Stimulated activated CD8-positive, alpha-beta memory T cell treated with anti-CD3 and anti-CD28 coated beads, Interleukin-4, amount 100 ng/mL, for 24 hours (primary cell): ENCODE measurements around the gene ST3GAL4.

Experiments
- DNase-seq: peaks from one replicate; pipeline ENCODE4 v3.0.0-alpha.2; 2020; ENCODE audit warnings: low read depth

The ST3GAL4 gene

GRCh38 chr11:126452241-126453101 is 97.0 kb downstream of the ST3GAL4 start:
- no peak for DNase-seq

DNA sequence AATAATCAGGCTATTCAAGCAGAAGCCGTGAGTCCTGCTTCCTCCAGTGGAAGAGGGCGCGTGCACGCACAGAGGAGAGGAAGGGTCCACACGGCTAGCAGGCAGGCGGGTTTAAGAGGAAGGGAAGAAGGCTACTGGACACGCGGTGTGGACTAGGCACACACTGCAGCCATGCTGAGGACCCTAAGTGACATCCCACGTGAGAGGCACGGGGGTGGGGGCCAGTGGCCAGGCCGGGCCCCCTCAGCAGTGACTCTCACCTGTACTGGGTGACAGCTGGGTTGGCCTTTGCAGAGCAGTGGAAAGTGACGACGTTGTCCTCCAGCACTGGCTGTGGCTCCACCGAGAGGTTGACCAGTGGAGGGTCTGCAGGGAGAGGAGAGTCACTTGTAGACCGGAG is 100.6 kb downstream of the ST3GAL4 start:
- DNase-seq: no peak

- no peak for DNase-seq
Measured at GRCh38 chr11:126456783-126457542, 101.5 kb downstream of the ST3GAL4 start.

GRCh38 chr11:126457817-126458216 is 102.3 kb downstream of the ST3GAL4 start:
- no peak for DNase-seq

- DNase-seq: no peak
Measured at GRCh38 chr11:126459691-126460281, 104.3 kb downstream of the ST3GAL4 start.

DNA sequence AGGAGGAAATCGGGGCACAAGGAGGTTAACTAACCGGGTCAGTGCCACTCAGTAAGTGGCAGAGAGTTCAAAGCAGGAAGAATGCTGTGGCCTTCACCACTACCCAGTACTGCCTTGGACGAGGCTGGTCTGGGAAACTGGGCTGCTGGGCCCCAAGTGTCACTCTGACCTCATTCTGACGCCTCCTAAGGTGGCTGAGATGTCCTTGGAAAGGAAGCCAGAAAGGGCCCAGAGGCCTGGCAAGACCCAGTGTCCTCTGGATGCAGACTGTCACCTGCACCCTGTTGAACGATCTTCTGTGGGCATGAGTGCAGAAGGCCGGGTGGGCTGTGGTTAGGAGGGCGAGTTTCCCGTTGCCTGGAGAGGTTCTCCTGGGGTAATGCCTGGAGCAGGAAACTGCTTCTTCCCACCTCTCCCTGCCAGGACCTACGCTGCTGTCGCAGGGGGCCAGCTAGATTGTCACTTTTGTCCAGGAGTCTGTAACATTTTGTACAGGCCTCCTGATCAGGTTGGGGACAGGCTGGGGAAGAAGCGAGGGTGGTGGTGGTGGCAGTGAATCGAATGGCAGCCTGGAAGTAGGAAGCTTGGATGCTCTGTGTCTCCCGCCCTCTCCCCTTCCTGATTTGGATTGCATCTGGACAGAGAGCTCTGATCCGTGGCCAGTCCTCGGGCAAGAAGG is 105.1 kb downstream of the ST3GAL4 start:
- DNase-seq: no peak

DNA sequence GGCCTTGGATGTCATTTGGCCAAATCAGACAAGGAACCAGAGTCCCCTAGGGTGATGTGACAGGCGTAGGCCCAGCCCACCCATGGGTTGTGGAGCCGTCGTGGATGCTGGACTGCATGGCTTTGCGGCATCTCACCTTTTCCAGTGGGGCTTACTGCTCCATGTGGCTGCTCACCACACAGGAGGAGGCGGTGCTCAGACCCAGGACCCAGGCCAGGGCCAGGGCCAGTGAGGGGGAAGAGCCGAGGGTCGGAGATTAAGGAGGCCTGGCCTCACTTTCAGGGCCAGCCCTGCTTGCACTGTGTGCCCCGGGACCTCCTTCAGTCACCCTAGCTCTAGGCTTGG is 105.6 kb downstream of the ST3GAL4 start:
- DNase-seq: no peak

DNA sequence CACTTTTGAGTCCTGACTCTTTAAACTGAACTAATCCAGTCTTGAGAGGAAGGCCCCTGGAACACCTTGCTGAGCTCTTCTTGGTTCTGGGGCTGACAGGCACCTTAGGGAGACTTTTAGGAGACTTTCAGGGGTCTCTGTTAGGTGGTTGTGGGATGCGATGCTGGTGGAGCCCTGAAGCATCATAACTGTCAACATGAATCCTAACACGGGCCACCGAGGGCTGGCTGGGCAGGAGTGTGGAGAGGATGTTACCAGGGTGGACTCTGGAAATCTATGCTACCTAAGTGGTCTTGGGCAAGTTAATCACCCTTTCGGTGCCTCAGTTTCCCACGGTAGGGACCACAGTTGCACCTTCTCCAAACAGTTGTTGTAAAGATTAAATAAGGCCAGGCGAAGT is 106.5 kb downstream of the ST3GAL4 start:
- no peak for DNase-seq

GRCh38 chr11:126462422-126462821 is 106.9 kb downstream of the ST3GAL4 start:
- DNase-seq: no peak
